SK-N-SH (cell line): ENCODE measurements around the gene CDC6. TPM values are rescaled to one million over a fixed set of nuclear protein-coding genes. Genes with fewer than 3 reads are reported as not detected.

Experiments used
- CTCF ChIA-PET: fragments of 300-600, 350-600 bp; formaldehyde crosslinking; extraction: SDS; loops from one replicate; lab custom pipeline; 2021; lab: Yijun Ruan, JAX
- POLR2A ChIA-PET: fragments of 350-600 bp; sonication (Branson Sonifier 250); formaldehyde crosslinking; extraction: SDS; loops from one replicate; lab custom pipeline; 2020; ENCODE audit warnings: antibody characterized with exemption, inconsistent platforms; lab: Yijun Ruan, JAX
- DNase-seq: peaks from one replicate; pipeline ENCODE4 v3.0.0; 2012
- H2AFZ ChIP-seq: fragments of 200-600 bp; sonication (generic); 2 replicates; pipeline ENCODE4 v1.8.1; 2016; ENCODE audit warnings: antibody characterized with exemption, mild to moderate bottlenecking, low read depth
- H3F3A ChIP-seq: fragments of 200-600 bp; sonication (generic); replicated peaks from 2 replicates; pipeline ENCODE3; 2016; ENCODE audit warnings: antibody characterized with exemption, mild to moderate bottlenecking; ENCODE audit not compliant: insufficient read depth
- H3K27ac ChIP-seq, 2 experiments: fragments of 200-500 bp in 1 of 2; fragments of 200-600 bp in 1 of 2; sonication (Bioruptor generic) in 1 of 2; sonication (generic), shearing (Covaris generic) in 1 of 2; 2 replicates each; pipeline versions ENCODE4 v1.5.1 to v1.6.1; 2014 to 2016; ENCODE audit warnings: low read depth in 2 of 2, inconsistent platforms in 1 of 2, low read length in 1 of 2, mild to moderate bottlenecking in 1 of 2, mixed read lengths in 1 of 2
- H3K27me3 ChIP-seq: fragments of 200-600 bp; sonication (generic), shearing (Covaris generic); 2 replicates; pipeline ENCODE4 v1.6.1; 2016; ENCODE audit warnings: mixed run types; ENCODE audit not compliant: insufficient read depth
- H3K36me3 ChIP-seq, 2 experiments: fragments of 200-500 bp in 1 of 2; fragments of 200-600 bp in 1 of 2; sonication (Bioruptor generic) in 1 of 2; sonication (generic) in 1 of 2; replicated peaks in 1 of 2; 2 replicates each; pipeline versions ENCODE3 to v1.5.1; 2014 to 2016; ENCODE audit warnings: low read length in 1 of 2, mild to moderate bottlenecking in 1 of 2; ENCODE audit not compliant: insufficient read depth in 2 of 2, control insufficient read depth in 1 of 2
- H3K4me1 ChIP-seq, 2 experiments: fragments of 200-500 bp in 1 of 2; fragments of 200-600 bp in 1 of 2; sonication (Bioruptor generic) in 1 of 2; sonication (generic), shearing (Covaris generic) in 1 of 2; 2 replicates each; pipeline versions ENCODE4 v1.5.1 to v1.6.1; 2014 to 2016; ENCODE audit warnings: low read depth in 1 of 2, low read length in 1 of 2, mixed run types in 1 of 2; ENCODE audit not compliant: insufficient read depth in 2 of 2, control insufficient read depth in 1 of 2
- H3K4me2 ChIP-seq: fragments of 200-600 bp; sonication (generic), shearing (Covaris generic); 2 replicates; pipeline ENCODE4 v1.6.1; 2017; ENCODE audit warnings: mixed run types
- H3K4me3 ChIP-seq, 2 experiments: fragments of 200-500 bp in 1 of 2; fragments of 200-600 bp in 1 of 2; sonication (Bioruptor generic) in 1 of 2; sonication (generic), shearing (Covaris generic) in 1 of 2; 2 replicates each; pipeline versions ENCODE4 v1.5.1 to v1.8.1; 2014 to 2016; ENCODE audit warnings: low read depth in 2 of 2, inconsistent platforms in 1 of 2, low read length in 1 of 2, mild to moderate bottlenecking in 1 of 2, mixed read lengths in 1 of 2, moderate library complexity in 1 of 2
- H3K79me2 ChIP-seq: fragments of 200-600 bp; sonication (generic); 2 replicates; pipeline ENCODE4 v1.8.1; 2017; ENCODE audit warnings: mild to moderate bottlenecking; ENCODE audit not compliant: insufficient read depth
- H3K9ac ChIP-seq: fragments of 200-600 bp; sonication (generic); 2 replicates; pipeline ENCODE4 v1.6.1; 2017; ENCODE audit warnings: mixed run types
- H3K9me2 ChIP-seq: fragments of 200-600 bp; sonication (generic); 2 replicates; pipeline ENCODE4 v1.6.1; 2017; ENCODE audit warnings: mixed run types
- H3K9me3 ChIP-seq: fragments of 200-600 bp; sonication (generic); 2 replicates; pipeline ENCODE4 v1.6.1; 2017; ENCODE audit warnings: mixed run types, mild to moderate bottlenecking, moderate library complexity
- H4K20me1 ChIP-seq: fragments of 200-600 bp; sonication (generic); 2 replicates; pipeline ENCODE4 v1.6.1; 2017; ENCODE audit warnings: mild to moderate bottlenecking, mixed run types; ENCODE audit not compliant: insufficient read depth
- ELF1 ChIP-seq: IDR thresholded peaks from 2 replicates; pipeline ENCODE4 v1.4.0; 2012
- FOSL2 ChIP-seq: IDR thresholded peaks from 2 replicates; pipeline ENCODE4 v1.4.0; 2012; ENCODE audit warnings: low read depth, mild to moderate bottlenecking, moderate library complexity, borderline replicate concordance
- FOXM1 ChIP-seq: IDR thresholded peaks from 2 replicates; pipeline ENCODE4 v1.4.0; 2012; ENCODE audit warnings: low read depth, mild to moderate bottlenecking
- GATA2 ChIP-seq: sonication (generic); formaldehyde crosslinking; IDR thresholded peaks from 2 replicates; pipeline ENCODE4 v1.5.0; 2020; ENCODE audit warnings: mild to moderate bottlenecking, missing genetic modification reagents
- JUND ChIP-seq: IDR thresholded peaks from 2 replicates; pipeline ENCODE4 v1.4.0; 2012
- MXI1 ChIP-seq: IDR thresholded peaks from 2 replicates; pipeline ENCODE4 v1.6.1; 2012; ENCODE audit warnings: mild to moderate bottlenecking, low read depth, low read length, improper control_type of control experiment
- POLR2AphosphoS5 ChIP-seq: IDR thresholded peaks from 2 replicates; pipeline ENCODE4 v1.6.1; 2012; ENCODE audit warnings: low read depth, low read length
- RFX5 ChIP-seq: IDR thresholded peaks from 2 replicates; pipeline ENCODE4 v1.6.1; 2012; ENCODE audit warnings: mild to moderate bottlenecking, improper control_type of control experiment, low read length
- SIN3A ChIP-seq: IDR thresholded peaks from 2 replicates; pipeline ENCODE4 v1.6.1; 2012; ENCODE audit warnings: low read depth, mild to moderate bottlenecking, low read length, moderate library complexity, borderline replicate concordance
- SMC3 ChIP-seq: IDR thresholded peaks from 2 replicates; pipeline ENCODE4 v1.6.1; 2012; ENCODE audit warnings: low read depth, low read length, improper control_type of control experiment
- YY1 ChIP-seq: IDR thresholded peaks from 2 replicates; pipeline ENCODE4 v1.4.0; 2012; ENCODE audit warnings: low read depth, mild to moderate bottlenecking
- WGBS: methylation state at CpG from one replicate; pipeline ENCODE4 v1.1.6; 2017; ENCODE audit warnings: low lambda C conversion rate; 5-methylcytosine and 5-hydroxymethylcytosine counted together
- polyA plus RNA-seq, 3 experiments: library from polyadenylated mRNA; depleted of rRNA; stranded (reverse); fragments of >200 nt; gene quantifications; 2 replicates each; pipeline ENCODE4 v1.2.3, GENCODE V29; 2012
- TF ChIP-seq, protein P1 (sequence below): IDR thresholded peaks from 2 replicates; pipeline ENCODE4; 2012
- TF ChIP-seq, protein P2 (sequence below): fragments of 200-600 bp; sonication (generic); IDR thresholded peaks from 2 replicates; pipeline ENCODE4 v1.6.1; 2017; ENCODE audit warnings: antibody characterized with exemption, mild to moderate bottlenecking, moderate library complexity
- TF ChIP-seq, protein P3 (sequence below): IDR thresholded peaks from 2 replicates; pipeline ENCODE4 v1.6.1; 2012; ENCODE audit warnings: mild to moderate bottlenecking, low read depth, low read length, moderate library complexity

CDC6 gene
- polyA plus RNA-seq, 1 of the 3 experiments (the other 2 are of a cell fraction), result 12.7 TPM

DNA sequence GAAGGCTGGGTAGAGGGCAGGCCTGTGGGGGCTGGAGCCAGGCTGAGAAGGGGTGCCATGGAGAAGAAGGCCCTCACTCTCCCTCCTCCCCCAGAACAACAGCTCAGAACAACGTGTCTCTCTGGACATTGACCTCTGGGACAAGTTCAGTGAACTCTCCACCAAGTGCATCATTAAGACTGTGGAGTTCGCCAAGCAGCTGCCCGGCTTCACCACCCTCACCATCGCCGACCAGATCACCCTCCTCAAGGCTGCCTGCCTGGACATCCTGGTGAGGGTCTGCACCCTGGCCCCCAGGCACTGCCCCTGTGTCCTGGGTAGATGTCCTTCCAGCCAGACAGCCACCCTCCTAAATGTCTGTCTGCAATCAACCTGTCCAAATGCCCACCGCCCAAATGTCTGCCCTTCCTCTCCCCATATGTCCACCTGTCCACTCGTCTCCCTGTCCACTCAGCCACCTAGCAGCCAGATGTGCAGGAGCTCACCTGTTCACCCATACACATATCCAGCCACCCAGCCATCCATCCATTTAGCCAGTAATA is 64.6 kb downstream of the CDC6 start:
- POLR2A ChIA-PET, result interaction anchor here (0.5 to 4.7 kb wide), 7 partner anchors 21 to 212 kb away, joined by 3 to 24 read pairs (median 12); partner anchors contain the start of genes CASC3 and RARA
- no peak overlapping the region for H3K4me3 ChIP-seq
- H3K9me2 ChIP-seq, result no peaks in the 10 kb centered on the region
- H3K9ac ChIP-seq, result no peak overlapping the region
- peaks cover 43% of the 10 kb centered on the region for H4K20me1 ChIP-seq
- H3K36me3 ChIP-seq, result peaks cover 39 to 60% of the 10 kb centered on the region in 2 experiments
- H3K27me3 ChIP-seq, result no peaks in the 10 kb centered on the region
- H2AFZ ChIP-seq, result no peak overlapping the region
- WGBS, result 88% methylated on average over 3 of the region's 7 CpGs
- peaks cover 28% of the 10 kb centered on the region for H3K79me2 ChIP-seq
- DNase-seq, result no peak
- peaks cover 15% of the 10 kb centered on the region for H3F3A ChIP-seq
- CTCF ChIA-PET, result interaction anchor here (0.6 to 57.6 kb wide), 9 partner anchors 8 to 206 kb away, joined by 3 to 1706 read pairs (median 171); partner anchors contain the start of genes CCR7, CDC6, RARA and TOP2A
- peaks cover 32 to 82% of the 10 kb centered on the region in 2 experiments for H3K4me1 ChIP-seq
- no peaks in the 10 kb centered on the region for H3K9me3 ChIP-seq
- peak overlapping the region in 1 of 2 experiments; percentile 99; a peak in 2 of 4 replicates for H3K27ac ChIP-seq
- no peak for TF ChIP-seq YY1
- no peak for TF ChIP-seq FOSL2
- no peak for TF ChIP-seq POLR2AphosphoS5
- no peak for TF ChIP-seq MXI1
- no peak for TF ChIP-seq ELF1
- TF ChIP-seq JUND, result no peak
- TF ChIP-seq SMC3, result no peak
- TF ChIP-seq, protein P1, sequence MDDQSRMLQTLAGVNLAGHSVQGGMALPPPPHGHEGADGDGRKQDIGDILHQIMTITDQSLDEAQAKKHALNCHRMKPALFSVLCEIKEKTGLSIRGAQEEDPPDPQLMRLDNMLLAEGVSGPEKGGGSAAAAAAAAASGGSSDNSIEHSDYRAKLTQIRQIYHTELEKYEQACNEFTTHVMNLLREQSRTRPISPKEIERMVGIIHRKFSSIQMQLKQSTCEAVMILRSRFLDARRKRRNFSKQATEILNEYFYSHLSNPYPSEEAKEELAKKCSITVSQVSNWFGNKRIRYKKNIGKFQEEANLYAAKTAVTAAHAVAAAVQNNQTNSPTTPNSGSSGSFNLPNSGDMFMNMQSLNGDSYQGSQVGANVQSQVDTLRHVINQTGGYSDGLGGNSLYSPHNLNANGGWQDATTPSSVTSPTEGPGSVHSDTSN, result no peak
- no peak for TF ChIP-seq RFX5
- no peak for TF ChIP-seq FOXM1
- TF ChIP-seq SIN3A, result no peak
- TF ChIP-seq, protein P2, sequence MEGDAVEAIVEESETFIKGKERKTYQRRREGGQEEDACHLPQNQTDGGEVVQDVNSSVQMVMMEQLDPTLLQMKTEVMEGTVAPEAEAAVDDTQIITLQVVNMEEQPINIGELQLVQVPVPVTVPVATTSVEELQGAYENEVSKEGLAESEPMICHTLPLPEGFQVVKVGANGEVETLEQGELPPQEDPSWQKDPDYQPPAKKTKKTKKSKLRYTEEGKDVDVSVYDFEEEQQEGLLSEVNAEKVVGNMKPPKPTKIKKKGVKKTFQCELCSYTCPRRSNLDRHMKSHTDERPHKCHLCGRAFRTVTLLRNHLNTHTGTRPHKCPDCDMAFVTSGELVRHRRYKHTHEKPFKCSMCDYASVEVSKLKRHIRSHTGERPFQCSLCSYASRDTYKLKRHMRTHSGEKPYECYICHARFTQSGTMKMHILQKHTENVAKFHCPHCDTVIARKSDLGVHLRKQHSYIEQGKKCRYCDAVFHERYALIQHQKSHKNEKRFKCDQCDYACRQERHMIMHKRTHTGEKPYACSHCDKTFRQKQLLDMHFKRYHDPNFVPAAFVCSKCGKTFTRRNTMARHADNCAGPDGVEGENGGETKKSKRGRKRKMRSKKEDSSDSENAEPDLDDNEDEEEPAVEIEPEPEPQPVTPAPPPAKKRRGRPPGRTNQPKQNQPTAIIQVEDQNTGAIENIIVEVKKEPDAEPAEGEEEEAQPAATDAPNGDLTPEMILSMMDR, result no peak
- no peak overlapping the region for H3K4me2 ChIP-seq

DNA sequence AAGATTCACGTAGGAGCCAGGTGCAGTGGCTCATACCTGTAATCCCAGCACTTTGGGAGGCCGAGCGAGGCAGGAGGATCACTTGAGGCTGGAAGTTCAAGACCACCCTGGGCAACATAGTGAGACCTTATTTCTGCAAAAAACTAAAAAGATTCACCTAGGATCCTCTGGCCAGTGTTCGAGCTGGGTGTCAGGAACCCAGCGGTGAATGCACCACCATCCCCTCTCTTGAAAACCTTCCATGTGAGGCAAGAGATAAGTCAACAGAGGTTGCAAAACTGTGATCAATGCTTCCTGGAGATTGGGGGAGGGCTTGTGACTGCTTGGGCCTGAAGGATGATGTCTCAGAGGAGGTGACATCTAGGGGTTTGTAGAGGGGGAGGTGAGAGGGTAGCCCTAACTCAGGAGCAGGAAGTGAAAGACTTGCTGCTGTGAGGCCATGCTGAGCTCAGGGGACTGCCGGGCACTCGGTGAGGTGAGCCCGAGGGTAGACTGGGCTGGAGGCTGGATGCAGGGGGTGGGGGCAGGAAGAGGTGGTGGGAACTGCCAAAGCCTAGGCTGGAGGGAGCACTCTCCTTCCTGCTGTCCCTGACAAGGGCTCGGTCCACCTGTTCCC is 65.2 kb downstream of the CDC6 start:
- POLR2A ChIA-PET, result interaction anchor here (0.5 to 4.7 kb wide), 2 partner anchors 22 to 212 kb away, joined by 3 to 24 read pairs; partner anchors contain the start of gene CASC3
- 91% methylated on average over 9 of the region's 9 CpGs for WGBS

More for the DNA sequence above, 65.2 kb downstream of the CDC6 start:
- H4K20me1 ChIP-seq, result peaks cover 37% of the 10 kb centered on the region
- no peak for DNase-seq
- no peaks in the 10 kb centered on the region for H3K9me2 ChIP-seq
- TF ChIP-seq POLR2AphosphoS5 (no peak), GATA2 (CRISPR knock-in tag) (no peak)
- TF ChIP-seq, protein P3, sequence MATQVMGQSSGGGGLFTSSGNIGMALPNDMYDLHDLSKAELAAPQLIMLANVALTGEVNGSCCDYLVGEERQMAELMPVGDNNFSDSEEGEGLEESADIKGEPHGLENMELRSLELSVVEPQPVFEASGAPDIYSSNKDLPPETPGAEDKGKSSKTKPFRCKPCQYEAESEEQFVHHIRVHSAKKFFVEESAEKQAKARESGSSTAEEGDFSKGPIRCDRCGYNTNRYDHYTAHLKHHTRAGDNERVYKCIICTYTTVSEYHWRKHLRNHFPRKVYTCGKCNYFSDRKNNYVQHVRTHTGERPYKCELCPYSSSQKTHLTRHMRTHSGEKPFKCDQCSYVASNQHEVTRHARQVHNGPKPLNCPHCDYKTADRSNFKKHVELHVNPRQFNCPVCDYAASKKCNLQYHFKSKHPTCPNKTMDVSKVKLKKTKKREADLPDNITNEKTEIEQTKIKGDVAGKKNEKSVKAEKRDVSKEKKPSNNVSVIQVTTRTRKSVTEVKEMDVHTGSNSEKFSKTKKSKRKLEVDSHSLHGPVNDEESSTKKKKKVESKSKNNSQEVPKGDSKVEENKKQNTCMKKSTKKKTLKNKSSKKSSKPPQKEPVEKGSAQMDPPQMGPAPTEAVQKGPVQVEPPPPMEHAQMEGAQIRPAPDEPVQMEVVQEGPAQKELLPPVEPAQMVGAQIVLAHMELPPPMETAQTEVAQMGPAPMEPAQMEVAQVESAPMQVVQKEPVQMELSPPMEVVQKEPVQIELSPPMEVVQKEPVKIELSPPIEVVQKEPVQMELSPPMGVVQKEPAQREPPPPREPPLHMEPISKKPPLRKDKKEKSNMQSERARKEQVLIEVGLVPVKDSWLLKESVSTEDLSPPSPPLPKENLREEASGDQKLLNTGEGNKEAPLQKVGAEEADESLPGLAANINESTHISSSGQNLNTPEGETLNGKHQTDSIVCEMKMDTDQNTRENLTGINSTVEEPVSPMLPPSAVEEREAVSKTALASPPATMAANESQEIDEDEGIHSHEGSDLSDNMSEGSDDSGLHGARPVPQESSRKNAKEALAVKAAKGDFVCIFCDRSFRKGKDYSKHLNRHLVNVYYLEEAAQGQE, result no peak
- TF ChIP-seq, all 33 proteins: peak for 0
- Histone ChIP-seq H3K4me1 (peaks cover 28 to 81% of the 10 kb centered on the region in 2 experiments), H2AFZ (no peak overlapping the region), H3K36me3 (peaks cover 39 to 62% of the 10 kb centered on the region in 2 experiments), H3K27me3 (no peaks in the 10 kb centered on the region), H3K27ac (peak overlapping the region in 1 of 2 experiments; percentile 24; a peak in 1 of 4 replicates), H3K9ac (no peak overlapping the region), H3K9me3 (no peaks in the 10 kb centered on the region), H3K4me3 (no peak overlapping the region), H3K4me2 (no peak overlapping the region), H3F3A (peaks cover 20% of the 10 kb centered on the region), H3K79me2 (peaks cover 22% of the 10 kb centered on the region)
- CTCF ChIA-PET, result interaction anchor here (0.6 to 57.6 kb wide), 8 partner anchors 9 to 205 kb away, joined by 3 to 1706 read pairs (median 173); partner anchors contain the start of genes CCR7, CDC6, RARA and TOP2A
